ENCODE measurements around the gene PCNT.

PCNT gene

DNA sequence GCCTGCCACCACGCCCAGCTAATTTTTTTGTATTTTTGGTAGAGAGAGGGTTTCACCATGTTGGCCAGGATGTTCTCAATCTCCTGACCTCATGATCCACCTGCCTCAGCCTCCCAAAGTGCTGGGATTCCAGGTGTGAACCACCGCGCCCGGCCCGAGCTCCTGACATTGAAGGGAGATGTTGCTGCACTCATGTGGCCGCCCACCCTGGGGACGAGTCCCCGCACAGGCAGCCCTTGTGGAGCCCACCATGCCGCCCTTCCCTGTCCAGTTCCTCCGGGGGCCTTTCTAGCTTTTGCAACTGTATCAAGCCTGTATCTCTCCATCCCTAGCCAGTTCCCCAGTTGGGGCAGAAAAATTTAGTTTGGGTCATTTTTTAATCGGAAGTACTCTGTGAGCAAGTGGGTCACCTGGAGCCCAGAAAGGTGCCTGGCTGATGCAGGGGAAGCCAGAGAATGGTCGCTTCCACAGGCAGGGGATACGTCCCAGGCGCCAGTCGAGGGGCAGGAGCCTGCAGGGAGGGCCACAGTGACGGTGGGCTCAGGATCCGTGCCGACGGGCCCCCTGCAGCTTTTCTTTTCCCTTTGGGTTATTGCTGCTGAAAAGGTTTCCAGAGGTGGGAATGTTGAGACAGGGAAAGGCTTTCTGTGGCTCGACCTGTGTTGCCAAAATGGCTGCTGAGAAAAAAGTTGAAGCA, 20.4 kb downstream of the PCNT start:
- no peak for DNase-seq

GRCh38 chr21:46345861-46346260, 21.9 kb downstream of the PCNT start:
- DNase-seq = no peak

DNA sequence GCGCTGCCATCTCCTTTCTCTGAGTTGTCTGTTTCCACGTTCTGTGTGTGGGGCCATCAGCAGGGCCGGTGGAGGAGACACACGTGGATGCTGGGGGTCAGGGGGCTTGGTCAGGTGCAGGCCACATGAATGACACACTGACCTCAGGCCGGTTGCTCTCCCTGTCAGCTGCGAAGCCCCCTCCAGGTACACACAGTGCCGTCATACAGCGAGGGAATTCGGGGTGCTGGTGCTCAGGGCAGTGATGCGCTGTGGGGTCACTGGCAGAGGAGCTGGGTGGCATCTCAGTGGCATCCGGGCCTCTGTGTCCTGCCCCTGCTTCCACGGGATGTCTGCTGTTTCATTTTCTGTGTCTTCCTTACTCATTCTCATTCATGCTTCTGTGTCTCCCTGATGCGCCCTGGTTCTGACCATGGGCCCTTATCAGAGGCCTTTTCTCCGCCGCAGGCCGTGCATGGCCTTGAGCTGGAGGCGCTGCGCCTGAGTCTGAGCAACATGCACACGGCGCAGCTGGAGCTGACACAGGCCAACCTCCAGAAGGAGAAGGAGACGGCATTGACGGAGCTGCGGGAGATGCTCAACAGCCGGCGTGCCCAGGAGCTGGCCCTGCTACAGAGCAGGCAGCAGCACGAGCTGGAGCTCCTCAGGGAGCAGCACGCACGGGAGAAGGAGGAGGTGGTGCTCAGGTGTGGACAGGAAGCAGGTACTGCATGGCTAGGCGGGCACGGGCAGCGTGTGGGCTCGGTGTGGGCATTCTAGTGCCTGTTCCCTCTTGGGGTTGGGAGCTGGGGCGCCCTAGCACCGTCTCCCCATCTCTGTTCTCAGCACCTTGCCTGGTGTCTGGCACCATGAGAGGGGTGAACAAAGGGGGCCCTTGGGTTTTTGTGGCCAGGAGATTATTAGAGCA, 22.6 kb downstream of the PCNT start:
- no peak for DNase-seq

GRCh38 chr21:46347203-46347550, 23.2 kb downstream of the PCNT start:
- no peak for DNase-seq

GRCh38 chr21:46347791-46348381, 23.9 kb downstream of the PCNT start:
- DNase-seq = no peak

- DNase-seq = no peak
Measured at GRCh38 chr21:46349134-46349760, 25.3 kb downstream of the PCNT start.

- no peak for DNase-seq
Measured at GRCh38 chr21:46350571-46350970, 26.6 kb downstream of the PCNT start.

GRCh38 chr21:46350981-46351380, 27.0 kb downstream of the PCNT start:
- DNase-seq = no peak

DNA sequence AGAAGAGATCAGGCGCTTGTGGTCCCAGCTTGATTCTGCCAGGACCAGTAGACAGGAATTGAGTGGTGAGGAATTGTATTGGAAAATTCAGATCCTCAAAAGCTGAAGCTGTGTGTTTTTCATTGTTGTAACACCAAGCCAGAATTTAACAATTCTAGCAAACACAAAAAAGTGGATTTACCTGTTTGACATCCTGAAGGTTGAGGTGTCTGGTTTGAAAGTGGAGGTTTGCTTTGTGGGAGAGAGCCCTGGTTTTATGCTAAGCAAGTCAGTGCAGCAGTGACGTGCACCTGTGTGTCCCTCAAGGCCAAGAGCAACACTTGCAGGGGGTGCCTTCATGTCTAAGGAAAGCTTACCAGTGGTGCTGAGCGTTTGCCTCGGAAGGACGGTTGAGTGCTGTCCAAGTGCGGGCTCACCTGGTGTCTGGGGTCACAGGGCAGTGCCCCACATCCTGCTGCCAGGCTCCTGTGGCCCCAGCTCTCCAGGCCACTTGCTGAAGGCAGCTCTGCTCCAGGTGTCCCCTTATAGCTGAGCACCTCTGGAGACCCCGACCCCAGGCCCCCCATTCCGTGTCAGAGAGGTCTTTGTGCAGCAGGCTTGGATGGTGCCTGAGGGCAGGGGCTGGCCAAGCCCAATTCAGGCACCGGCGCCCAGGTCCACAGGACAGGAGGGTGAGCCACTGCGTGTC, 27.7 kb downstream of the PCNT start:
- peak; percentile 5 for DNase-seq

DNA sequence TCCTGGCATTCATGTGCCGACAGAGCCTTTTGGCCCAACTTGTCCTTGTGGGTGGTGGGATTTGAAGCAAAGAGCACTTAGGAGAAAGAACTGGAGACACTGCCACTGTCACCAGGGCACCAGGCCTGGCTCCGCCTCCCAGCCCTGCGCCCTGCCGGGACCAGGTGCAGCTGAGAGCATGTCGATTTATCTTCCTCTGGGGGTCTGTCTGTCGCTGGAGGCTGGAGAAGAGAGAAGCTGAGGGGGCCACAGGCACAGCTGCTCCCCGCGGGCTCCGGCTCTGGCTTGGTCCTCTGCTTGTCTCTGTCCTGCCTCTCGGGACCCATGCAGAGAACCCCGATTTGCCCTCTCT, 28.2 kb downstream of the PCNT start:
- no peak for DNase-seq

GRCh38 chr21:46352913-46353312, 29.0 kb downstream of the PCNT start:
- DNase-seq = no peak

GRCh38 chr21:46354046-46354445, 30.1 kb downstream of the PCNT start:
- no peak for DNase-seq

DNA sequence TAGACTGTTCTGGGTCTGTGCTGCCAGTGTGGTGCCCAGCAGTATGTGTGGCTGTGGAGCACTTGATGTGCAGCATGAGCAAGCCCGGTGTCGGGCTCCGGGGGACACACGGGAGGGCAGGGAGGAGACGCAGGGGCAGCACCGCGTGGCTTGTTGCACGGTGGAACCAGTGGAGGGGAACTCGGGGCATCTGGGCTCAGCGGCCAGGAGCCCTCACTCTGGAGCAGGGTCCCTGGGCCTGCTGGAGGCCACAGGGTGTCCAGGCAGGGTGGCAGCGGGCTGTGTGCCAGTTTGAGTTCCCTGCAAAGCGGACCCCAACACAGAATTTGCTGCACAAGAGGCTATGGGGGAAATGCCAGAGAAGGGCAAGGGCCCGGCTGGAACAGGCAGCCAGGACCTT, 30.6 kb downstream of the PCNT start:
- no peak for DNase-seq

GRCh38 chr21:46355161-46356004, 31.4 kb downstream of the PCNT start:
- no peak for DNase-seq

GRCh38 chr21:46356005-46356338, 32.0 kb downstream of the PCNT start:
- no peak for DNase-seq

DNA sequence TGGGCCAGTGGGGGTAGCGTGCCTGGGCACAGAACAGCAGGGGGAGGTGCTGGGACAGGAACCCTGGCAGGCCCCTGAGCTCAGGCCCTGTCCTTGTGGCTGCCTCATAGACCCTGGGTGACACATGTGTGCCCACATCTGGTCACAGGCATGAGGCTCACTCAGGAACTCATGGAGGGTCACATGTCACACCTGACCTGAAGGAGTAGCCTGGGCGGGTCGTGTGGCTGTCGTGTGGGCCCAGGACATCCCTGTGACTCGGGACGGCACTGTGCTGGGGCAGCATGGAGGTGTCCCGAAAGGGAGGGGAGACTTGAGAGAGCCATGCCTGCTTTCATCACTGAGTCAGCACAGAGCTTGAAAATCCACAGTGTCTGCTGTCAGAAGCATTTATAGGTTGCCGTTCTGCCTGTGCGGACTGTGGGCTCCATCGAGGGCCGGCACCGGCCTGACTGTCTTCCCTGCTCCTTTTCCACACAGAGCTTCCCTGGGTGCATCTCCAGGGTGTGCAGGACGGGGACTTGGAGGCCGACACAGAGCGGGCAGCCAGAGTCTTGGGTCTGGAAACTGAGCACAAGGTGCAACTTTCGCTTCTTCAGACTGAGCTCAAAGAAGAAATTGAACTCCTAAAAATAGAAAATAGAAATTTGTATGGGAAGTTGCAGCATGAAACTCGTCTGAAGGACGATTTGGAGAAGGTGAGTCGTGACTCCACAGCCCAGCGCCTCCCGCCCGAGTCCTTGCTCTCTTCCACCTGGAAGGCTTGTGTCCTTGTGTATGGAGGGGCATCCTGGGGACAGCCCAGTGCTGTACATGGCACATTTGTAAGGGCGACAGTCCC, 32.8 kb downstream of the PCNT start:
- no peak for DNase-seq

GRCh38 chr21:46357335-46357604, 33.3 kb downstream of the PCNT start:
- DNase-seq = no peak

GRCh38 chr21:46357684-46358425, 33.9 kb downstream of the PCNT start:
- DNase-seq = no peak

DNA sequence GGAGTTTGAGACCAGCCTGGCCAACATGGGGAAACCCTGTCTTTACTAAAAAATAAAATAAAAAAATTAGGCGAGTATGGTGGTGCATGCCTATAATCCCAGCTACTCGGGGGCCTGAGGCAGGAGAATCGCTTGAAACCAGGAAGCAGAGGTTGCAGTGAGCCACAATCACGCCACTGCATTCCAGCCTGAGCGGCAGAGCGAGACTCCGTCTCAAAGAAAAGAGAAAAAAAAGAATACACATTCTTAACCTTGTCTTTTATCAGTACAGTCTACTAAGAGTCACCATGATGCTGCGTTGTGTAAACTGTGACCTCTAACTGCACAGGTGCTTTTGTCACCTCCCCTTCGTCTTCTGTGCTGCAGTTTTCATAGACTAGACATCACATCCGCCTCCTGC, 37.2 kb downstream of the PCNT start:
- DNase-seq = no peak

GRCh38 chr21:46361935-46362334, 38.0 kb downstream of the PCNT start:
- DNase-seq = no peak

- DNase-seq = no peak
Measured at GRCh38 chr21:46362946-46363345, 39.0 kb downstream of the PCNT start.
